T-helper 1 cell treated with Interleukin-12 subunit alpha and Interleukin-12 subunit beta and Interleukin-4 antibody, amounts not matched to agents 30 μg/mL and 1 μg/mL, for 36 hours (primary cell): ENCODE results near the gene GRK4.
A peak's percentile ranks its signal among the peaks of the same experiment; 100 is the strongest.

Source experiments
- H3K27ac Mint-ChIP-seq: one replicate; pipeline ENCODE4 v1.8.0; 2021; ENCODE audit warnings: mild to moderate bottlenecking, mixed read lengths
- H3K27me3 Mint-ChIP-seq: one replicate; pipeline ENCODE4 v1.8.0; 2021; ENCODE audit warnings: low read depth, mixed read lengths
- H3K36me3 Mint-ChIP-seq: one replicate; pipeline ENCODE4 v1.8.0; 2021; ENCODE audit warnings: low read depth, mixed read lengths
- H3K4me1 Mint-ChIP-seq: one replicate; pipeline ENCODE4 v1.8.0; 2021; ENCODE audit warnings: low read depth, mixed read lengths
- H3K4me3 Mint-ChIP-seq: one replicate; pipeline ENCODE4 v1.8.0; 2021; ENCODE audit warnings: mild to moderate bottlenecking, moderate library complexity, mixed read lengths
- H3K9me3 Mint-ChIP-seq: one replicate; pipeline ENCODE4 v1.8.0; 2021; ENCODE audit warnings: mixed read lengths

The GRK4 gene

GRCh38 chr4:2927016-2927695, 36.2 kb upstream of the GRK4 start:
- Mint-ChIP-seq H3K4me3 (no peak overlapping the region), H3K4me1 (peaks cover 18% of the 10 kb centered on the region), H3K36me3 (peaks cover 25% of the 10 kb centered on the region), H3K27me3 (no peaks in the 10 kb centered on the region), H3K9me3 (no peaks in the 10 kb centered on the region), H3K27ac (no peak overlapping the region)

DNA sequence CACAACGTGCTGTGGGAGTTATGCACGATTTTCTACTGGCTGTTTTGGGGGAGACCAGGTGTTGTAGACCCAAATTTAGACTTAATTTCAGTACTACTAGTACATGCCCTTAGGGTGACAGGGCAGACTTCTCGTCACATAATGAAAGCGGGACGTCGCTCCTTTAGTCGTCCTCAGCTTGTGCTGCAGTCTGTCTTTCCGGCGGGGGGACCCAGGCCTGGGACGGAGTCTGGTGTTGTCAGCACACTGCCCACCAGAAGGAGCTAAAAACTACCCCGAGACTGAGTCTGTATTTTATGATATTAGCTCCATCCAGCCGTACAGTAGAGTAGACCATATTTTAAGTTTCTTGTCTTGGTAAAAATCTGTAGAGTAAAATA, 35.7 kb upstream of the GRK4 start:
- Mint-ChIP-seq H3K4me1 (peaks cover 14% of the 10 kb centered on the region), H3K27ac (no peak overlapping the region), H3K36me3 (peaks cover 20% of the 10 kb centered on the region), H3K9me3 (no peaks in the 10 kb centered on the region), H3K27me3 (no peaks in the 10 kb centered on the region), H3K4me3 (no peak overlapping the region)

DNA sequence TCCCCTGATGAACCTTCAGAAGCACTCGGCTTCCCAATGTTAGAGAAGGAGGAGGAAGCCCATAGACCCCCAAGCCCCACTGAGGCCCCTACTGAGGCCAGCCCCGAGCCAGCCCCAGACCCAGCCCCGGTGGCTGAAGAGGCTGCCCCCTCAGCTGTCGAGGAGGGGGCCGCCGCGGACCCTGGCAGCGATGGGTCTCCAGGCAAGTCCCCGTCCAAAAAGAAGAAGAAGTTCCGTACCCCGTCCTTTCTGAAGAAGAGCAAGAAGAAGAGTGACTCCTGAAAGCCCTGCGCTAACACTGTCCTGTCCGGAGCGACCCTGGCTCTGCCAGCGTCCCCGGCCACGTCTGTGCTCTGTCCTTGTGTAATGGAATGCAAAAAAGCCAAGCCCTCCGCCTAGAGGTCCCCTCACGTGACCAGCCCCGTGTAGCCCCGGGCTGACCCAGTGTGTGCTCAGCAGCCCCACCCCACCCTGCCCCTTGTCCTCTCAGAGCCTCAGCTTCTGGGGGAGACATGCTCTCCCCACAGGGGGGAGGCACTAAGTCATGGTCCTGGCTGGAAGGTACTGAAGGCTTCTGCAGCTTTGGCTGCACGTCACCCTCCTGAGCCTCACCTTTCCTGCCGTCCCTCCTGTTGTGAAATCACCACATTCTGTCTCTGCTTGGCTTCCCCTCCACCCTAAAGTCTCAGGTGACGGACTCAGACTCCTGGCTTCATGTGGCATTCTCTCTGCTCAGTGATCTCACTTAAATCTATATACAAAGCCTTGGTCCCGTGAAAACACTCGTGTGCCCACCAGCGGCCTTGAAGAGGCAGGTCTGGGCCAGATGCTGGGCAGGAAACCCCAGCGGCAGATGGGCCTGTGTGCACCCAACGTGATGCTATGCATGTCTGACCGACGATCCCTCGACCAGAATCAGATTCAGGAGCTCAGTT, 34.9 kb upstream of the GRK4 start:
- Mint-ChIP-seq H3K27me3 (no peaks in the 10 kb centered on the region), H3K4me3 (no peak overlapping the region), H3K9me3 (no peaks in the 10 kb centered on the region), H3K36me3 (peaks cover 22% of the 10 kb centered on the region), H3K27ac (peak overlapping the region; percentile 13), H3K4me1 (peaks cover 15% of the 10 kb centered on the region)

- no peak overlapping the region for H3K4me3 Mint-ChIP-seq
- no peaks in the 10 kb centered on the region for H3K9me3 Mint-ChIP-seq
- no peaks in the 10 kb centered on the region for H3K27me3 Mint-ChIP-seq
- peaks cover 20% of the 10 kb centered on the region for H3K36me3 Mint-ChIP-seq
- H3K27ac Mint-ChIP-seq: no peak overlapping the region
- H3K4me1 Mint-ChIP-seq: peaks cover 14% of the 10 kb centered on the region
These were observed 33.9 kb upstream of the GRK4 start for GRCh38 chr4:2929469-2929868.

- peaks cover 18% of the 10 kb centered on the region for H3K36me3 Mint-ChIP-seq
- no peak overlapping the region for H3K4me3 Mint-ChIP-seq
- peaks cover 14% of the 10 kb centered on the region for H3K4me1 Mint-ChIP-seq
- no peak overlapping the region for H3K27ac Mint-ChIP-seq
- H3K27me3 Mint-ChIP-seq: no peaks in the 10 kb centered on the region
- no peaks in the 10 kb centered on the region for H3K9me3 Mint-ChIP-seq
These were observed 33.1 kb upstream of the GRK4 start for GRCh38 chr4:2930135-2930757.

- peak overlapping the region; percentile 93 for H3K4me3 Mint-ChIP-seq
- peak overlapping the region; percentile 65 for H3K27ac Mint-ChIP-seq
- H3K9me3 Mint-ChIP-seq: no peaks in the 10 kb centered on the region
- H3K36me3 Mint-ChIP-seq: peaks cover 16% of the 10 kb centered on the region
- peaks cover 20% of the 10 kb centered on the region for H3K4me1 Mint-ChIP-seq
- no peaks in the 10 kb centered on the region for H3K27me3 Mint-ChIP-seq
These were observed 32.4 kb upstream of the GRK4 start for GRCh38 chr4:2930758-2931511.

- Mint-ChIP-seq H3K27me3 (no peaks in the 10 kb centered on the region), H3K4me1 (peaks cover 27% of the 10 kb centered on the region), H3K36me3 (peaks cover 15% of the 10 kb centered on the region), H3K4me3 (peak overlapping the region; percentile 93), H3K27ac (peak overlapping the region; percentile 65), H3K9me3 (no peaks in the 10 kb centered on the region)
These were observed 31.7 kb upstream of the GRK4 start for GRCh38 chr4:2931512-2932301.

DNA sequence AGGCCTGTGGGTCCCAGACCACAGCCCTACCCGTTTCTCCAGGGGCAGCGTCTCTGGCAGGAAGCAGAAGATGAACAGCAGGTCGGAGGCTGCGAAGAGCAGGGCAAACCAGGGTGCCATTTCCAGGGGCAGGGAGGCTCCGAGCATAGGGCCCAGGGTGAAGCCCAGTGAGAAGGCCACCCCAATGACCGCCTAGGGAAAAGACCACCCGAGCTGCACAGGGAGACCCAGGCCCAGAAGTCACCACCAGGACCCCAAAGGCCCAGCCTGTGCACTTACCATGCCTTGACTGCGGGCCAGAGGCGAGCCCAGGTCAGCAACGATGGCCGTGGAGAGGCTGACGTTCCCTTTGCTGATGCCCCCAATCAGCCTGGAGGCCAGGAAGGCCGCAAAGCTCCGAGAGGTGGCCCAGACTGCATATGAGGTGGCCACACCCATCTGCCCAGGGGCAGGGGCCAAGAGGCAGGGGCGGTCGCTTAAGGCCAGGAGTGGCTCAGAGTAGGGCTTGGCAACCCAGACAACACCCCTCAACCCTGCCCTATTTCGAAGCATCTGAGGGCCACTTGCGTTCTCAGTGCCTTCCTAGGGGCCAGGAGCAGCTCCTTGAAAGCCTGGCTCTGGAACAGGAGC, 30.9 kb upstream of the GRK4 start:
- Mint-ChIP-seq H3K36me3 (peaks cover 19% of the 10 kb centered on the region), H3K27ac (peak overlapping the region; percentile 93), H3K27me3 (no peaks in the 10 kb centered on the region), H3K4me3 (peak overlapping the region; percentile 93), H3K9me3 (no peaks in the 10 kb centered on the region), H3K4me1 (peaks cover 31% of the 10 kb centered on the region)

DNA sequence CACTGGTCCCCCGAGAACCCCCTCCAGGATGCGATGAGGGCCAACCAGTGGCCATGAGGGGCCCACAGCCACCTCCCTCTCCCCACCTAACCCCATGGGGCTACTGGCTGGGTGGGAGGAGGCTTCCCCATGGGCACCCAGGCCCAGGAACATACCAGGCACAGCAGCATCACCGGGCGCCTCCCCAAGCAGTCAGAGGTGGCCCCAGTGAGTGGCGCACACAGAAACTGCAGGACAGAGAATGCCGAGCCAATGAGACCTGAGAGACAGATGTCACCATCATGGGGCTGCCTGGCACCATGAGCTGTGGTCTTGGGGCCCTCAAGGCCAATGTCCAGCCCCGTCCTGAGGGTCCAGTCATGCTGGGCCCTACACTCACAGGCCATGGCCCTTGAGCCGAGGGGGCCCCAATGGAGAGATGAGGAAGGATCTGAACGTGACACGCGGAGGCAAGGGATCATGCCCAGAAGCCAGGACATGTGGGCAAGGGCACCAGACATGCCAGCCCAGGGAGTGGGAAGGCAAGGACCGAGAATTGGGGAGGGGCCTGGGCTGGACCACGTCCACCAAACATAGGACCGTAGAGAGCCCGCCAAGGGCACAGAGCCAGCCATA, 30.3 kb upstream of the GRK4 start:
- peak overlapping the region; percentile 93 for H3K4me3 Mint-ChIP-seq
- H3K36me3 Mint-ChIP-seq: peaks cover 19% of the 10 kb centered on the region
- H3K9me3 Mint-ChIP-seq: no peaks in the 10 kb centered on the region
- H3K27ac Mint-ChIP-seq: peak overlapping the region; percentile 93
- H3K4me1 Mint-ChIP-seq: peaks cover 31% of the 10 kb centered on the region
- H3K27me3 Mint-ChIP-seq: no peaks in the 10 kb centered on the region

GRCh38 chr4:2933566-2934076, 29.8 kb upstream of the GRK4 start:
- Mint-ChIP-seq H3K27ac (peak overlapping the region; percentile 93), H3K27me3 (no peaks in the 10 kb centered on the region), H3K4me3 (peak overlapping the region; percentile 93), H3K36me3 (peaks cover 19% of the 10 kb centered on the region), H3K4me1 (peaks cover 31% of the 10 kb centered on the region), H3K9me3 (no peaks in the 10 kb centered on the region)

DNA sequence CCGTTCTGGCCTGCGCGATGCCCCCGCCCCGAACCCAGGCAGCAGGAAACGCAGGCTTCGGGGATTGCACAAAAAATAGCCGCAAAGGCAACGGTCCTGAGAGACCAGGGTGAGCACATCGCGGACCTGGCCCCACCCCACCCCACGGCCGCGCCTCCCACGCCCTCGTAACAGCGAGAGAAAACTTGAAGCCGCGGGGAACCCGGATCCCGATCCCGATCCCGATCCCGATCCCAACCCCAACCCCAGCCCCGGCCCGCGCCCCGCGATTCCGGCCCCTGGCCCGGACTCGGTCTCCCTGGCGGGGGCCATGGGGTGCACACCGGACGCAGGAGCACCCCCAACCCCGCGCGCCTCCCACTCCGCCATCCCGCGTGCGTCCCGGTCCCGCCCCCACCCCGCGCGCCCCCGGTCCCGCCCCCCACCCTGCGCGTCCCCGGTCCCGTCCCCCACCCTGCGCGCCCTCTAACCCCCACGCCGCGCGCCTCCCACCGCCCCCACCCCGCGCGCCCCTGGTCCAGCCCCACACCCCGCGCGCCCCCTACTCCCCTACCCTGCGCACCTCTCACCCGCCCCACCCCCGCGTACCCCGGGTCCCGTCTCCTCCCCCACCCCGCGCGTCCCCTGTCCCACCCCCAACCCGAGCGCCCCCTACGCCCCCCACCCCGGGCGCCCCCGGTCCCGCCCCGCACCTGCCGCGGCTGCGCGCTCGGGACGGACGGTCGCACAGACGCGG, 29.1 kb upstream of the GRK4 start:
- peak overlapping the region; percentile 63 for H3K4me3 Mint-ChIP-seq
- H3K36me3 Mint-ChIP-seq: peaks cover 22% of the 10 kb centered on the region
- peaks cover 35% of the 10 kb centered on the region for H3K4me1 Mint-ChIP-seq
- no peak overlapping the region for H3K27ac Mint-ChIP-seq
- no peaks in the 10 kb centered on the region for H3K9me3 Mint-ChIP-seq
- H3K27me3 Mint-ChIP-seq: no peaks in the 10 kb centered on the region
